Left lung (tissue), 10 donors: ENCODE data around the gene DGCR2. TPM values are rescaled to one million over a fixed set of nuclear protein-coding genes. Genes with fewer than 3 reads are reported as not detected.

Experiments
- ATAC-seq: fragments of 200-7000 bp; cut with Tn5 transposase; one replicate; pipeline ENCODE4 v1.9.1; 2020; ENCODE audit warnings: moderate library complexity
- DNase-seq, 4 donors: peaks; one replicate each; pipeline ENCODE4 v3.0.0-alpha.2; 2013 to 2020
- H3K27ac ChIP-seq, 2 donors: fragments of 200-600 bp; sonication (generic) in 1 of 2; one replicate each; pipeline versions ENCODE4 v1.5.0 to v1.8.0; 2020 to 2021
- H3K27me3 ChIP-seq, 2 donors: fragments of 200-600 bp; sonication (generic) in 1 of 2; one replicate each; pipeline versions ENCODE4 v1.5.0 to v1.8.0; 2020 to 2021
- H3K36me3 ChIP-seq, 2 donors: fragments of 200-600 bp; sonication (generic) in 1 of 2; one replicate each; pipeline versions ENCODE4 v1.5.0 to v1.8.0; 2020 to 2021
- H3K4me1 ChIP-seq, 2 donors: fragments of 200-600 bp; one replicate each; pipeline ENCODE4 v1.8.0; 2021
- H3K4me3 ChIP-seq, 2 donors: fragments of 200-600 bp; sonication (generic) in 1 of 2; one replicate each; pipeline versions ENCODE4 v1.5.0 to v1.8.0; 2020 to 2021; ENCODE audit warnings: mild to moderate bottlenecking in 1 of 2
- H3K9me3 ChIP-seq, 2 donors: fragments of 200-600 bp; sonication (generic) in 1 of 2; one replicate each; pipeline versions ENCODE4 v1.5.0 to v1.8.0; 2020 to 2021
- intact Hi-C, 2 donors: fragments of 100-400 bp; cut with DNase I; formaldehyde crosslinking; loops; one replicate each; pipeline versions ENCODE4 v1.11.2 to v1.14.2; 2022
- polyA plus RNA-seq, 6 donors: library from polyadenylated mRNA; unstranded; fragments of 120-200 nt; gene quantifications; one replicate each; pipeline ENCODE4 v1.2.1, GENCODE V29; 2013; ENCODE audit not compliant: insufficient read length in 6 of 6
- total RNA-seq, 2 donors: library from RNA; stranded (reverse); fragmentation: NEBNext Ultra II Directional; extraction: Animal tissue kit (Norgen Biotek cat#: 25700); gene quantifications; one replicate each; pipeline ENCODE4 v1.2.1, GENCODE V29; 2021
- TF ChIP-seq, protein P1 (sequence below), 2 donors: fragments of 200-600 bp; sonication (generic) in 1 of 2; IDR thresholded peaks; one replicate each; pipeline versions ENCODE4 v1.5.0 to v1.8.0; 2021; ENCODE audit warnings: antibody characterized with exemption in 2 of 2
- donor health status: DM: no; HTN: yes; CAD: no.
- donor health status: DM: no; HTN: no; CAD: no.

Gene DGCR2
- total and polyA plus RNA-seq, 8 donors: 55.8 to 87.0 (median 68.2) TPM

DNA sequence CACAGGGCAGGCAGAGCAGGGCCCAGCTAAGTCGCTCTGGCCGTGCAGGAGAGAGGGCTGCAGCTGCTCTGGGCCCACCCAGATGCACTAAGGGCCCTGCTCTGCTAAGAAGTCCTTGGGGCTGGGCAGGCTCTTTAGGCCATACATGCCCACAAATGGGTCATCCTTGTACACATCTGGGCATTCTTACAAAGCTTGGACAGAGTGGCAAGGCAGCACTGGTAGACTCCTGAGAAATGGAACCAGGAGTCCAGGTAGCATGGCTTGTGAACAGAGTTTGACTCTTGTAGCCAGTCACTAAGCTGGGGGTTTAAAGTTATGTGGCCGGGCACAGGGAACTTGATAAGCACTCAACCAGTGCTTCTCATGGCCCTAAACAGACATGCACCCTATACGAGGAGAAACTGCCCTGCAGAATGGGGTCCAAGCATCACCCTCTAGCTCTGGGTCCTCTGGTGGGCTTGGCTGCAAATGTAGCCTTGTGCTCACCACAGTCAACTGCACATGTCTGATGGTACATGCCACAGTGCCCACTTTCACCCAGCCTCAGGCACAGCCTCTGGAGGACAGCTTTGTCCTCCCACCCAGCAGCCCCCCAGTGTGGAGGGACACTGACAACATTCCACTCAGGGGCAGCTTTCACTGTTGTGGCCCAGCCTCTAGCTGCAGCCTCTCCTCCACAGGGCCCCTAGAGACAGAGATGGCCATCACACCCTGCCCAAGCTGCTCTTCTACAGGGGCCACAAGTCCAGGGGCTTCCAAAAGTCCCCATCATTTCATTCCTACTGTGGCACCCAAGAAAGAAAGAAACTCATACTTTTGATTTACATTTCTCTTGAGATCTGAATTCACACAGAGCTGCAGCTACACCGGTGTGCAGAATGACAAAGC, 75.2 kb downstream of the DGCR2 start:
- Histone ChIP-seq H3K27me3 (no peaks in the 10 kb centered on the region), H3K4me1 (no peaks in the 10 kb centered on the region), H3K9me3 (no peaks in the 10 kb centered on the region), H3K36me3 (peaks cover 0 to 99% of the 10 kb centered on the region in 2 donors), H3K27ac (no peak overlapping the region), H3K4me3 (no peak overlapping the region)
- intact Hi-C loops: no loop called here
- DNase-seq (peak in 2 of 4 donors; percentile 20 to 39), ATAC-seq (no peak)
- TF ChIP-seq, protein P1, sequence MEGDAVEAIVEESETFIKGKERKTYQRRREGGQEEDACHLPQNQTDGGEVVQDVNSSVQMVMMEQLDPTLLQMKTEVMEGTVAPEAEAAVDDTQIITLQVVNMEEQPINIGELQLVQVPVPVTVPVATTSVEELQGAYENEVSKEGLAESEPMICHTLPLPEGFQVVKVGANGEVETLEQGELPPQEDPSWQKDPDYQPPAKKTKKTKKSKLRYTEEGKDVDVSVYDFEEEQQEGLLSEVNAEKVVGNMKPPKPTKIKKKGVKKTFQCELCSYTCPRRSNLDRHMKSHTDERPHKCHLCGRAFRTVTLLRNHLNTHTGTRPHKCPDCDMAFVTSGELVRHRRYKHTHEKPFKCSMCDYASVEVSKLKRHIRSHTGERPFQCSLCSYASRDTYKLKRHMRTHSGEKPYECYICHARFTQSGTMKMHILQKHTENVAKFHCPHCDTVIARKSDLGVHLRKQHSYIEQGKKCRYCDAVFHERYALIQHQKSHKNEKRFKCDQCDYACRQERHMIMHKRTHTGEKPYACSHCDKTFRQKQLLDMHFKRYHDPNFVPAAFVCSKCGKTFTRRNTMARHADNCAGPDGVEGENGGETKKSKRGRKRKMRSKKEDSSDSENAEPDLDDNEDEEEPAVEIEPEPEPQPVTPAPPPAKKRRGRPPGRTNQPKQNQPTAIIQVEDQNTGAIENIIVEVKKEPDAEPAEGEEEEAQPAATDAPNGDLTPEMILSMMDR (IDR thresholded peaks at IDR 0.05): no peak

DNA sequence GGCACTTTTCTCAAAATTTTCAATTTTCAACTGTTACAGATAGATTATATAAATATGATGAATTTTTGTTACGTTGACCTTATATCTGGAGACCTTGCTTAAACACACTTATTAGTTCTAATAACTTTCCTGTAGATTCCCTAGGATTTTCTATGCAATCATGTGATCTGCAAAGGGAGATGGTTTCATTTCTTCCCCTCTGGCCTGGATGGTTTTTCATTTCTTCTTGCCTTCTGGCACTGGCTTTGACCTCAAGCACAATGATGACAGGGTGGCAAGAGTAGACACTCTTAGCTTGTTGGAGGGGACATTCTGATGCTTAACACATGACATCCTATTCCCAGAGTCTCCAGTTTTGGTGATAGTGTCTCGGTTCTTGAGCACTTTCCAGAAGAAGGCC, 75.9 kb downstream of the DGCR2 start:
- ATAC-seq (no peak), DNase-seq (no peak)
- TF ChIP-seq, protein P1 (IDR thresholded peaks at IDR 0.05): no peak
- Histone ChIP-seq H3K4me3 (no peak overlapping the region), H3K9me3 (no peaks in the 10 kb centered on the region), H3K27ac (no peak overlapping the region), H3K36me3 (peaks cover 0 to 99% of the 10 kb centered on the region in 2 donors), H3K27me3 (no peaks in the 10 kb centered on the region), H3K4me1 (no peaks in the 10 kb centered on the region)
- intact Hi-C loops: no loop called here

DNA sequence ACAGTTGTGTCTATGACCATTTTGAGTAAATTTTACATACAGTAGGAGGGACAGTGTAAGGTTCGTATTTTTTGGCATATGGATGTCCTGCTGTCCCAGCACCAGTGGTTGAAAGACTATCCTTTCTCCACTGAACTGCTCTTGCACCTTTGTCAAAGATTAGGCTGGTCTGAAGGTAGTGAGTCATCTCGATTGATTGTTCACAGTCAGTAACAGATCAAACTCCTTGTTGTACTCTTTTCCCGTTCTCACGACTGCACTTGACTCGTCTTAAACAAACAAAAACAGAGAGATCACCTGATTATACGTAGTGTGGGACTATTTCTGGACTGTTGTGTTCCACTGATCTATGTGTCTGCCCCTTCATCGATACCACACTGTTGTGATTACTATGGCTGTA, 77.1 kb downstream of the DGCR2 start:
- Histone ChIP-seq H3K27me3 (no peaks in the 10 kb centered on the region), H3K4me3 (no peak overlapping the region), H3K4me1 (no peaks in the 10 kb centered on the region), H3K36me3 (peaks cover 0 to 100% of the 10 kb centered on the region in 2 donors), H3K27ac (no peak overlapping the region), H3K9me3 (no peaks in the 10 kb centered on the region)
- DNase-seq (no peak), ATAC-seq (no peak)
- intact Hi-C loops: no loop called here
- TF ChIP-seq, protein P1 (IDR thresholded peaks at IDR 0.05): no peak

DNA sequence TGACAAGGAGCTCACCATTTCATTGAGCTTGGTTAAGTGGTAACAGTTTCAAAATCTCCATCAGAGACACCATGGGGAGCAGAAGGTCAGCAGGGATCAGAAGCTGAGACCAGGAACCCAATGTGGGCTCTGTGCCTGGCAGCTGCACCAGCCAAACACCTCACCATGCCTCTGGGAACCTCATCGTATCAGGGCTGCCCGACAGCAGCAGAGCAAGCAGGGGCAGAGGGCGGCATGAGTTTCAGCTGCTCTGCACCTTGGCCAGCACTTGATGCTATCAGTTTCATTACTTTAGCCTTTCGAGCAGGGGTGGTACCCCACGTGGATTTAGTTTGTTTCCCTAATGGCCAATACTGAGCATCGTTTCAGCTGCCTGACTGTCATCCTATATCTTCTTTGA, 77.8 kb downstream of the DGCR2 start:
- peaks cover 0 to 100% of the 10 kb centered on the region in 2 donors for H3K36me3 ChIP-seq
- DNase-seq (peak in 1 of 4 donors; percentile 2), ATAC-seq (no peak)
- no peaks in the 10 kb centered on the region for H3K9me3 ChIP-seq
- no peaks in the 10 kb centered on the region for H3K4me1 ChIP-seq
- intact Hi-C loops: no loop called here
- no peak overlapping the region for H3K27ac ChIP-seq
- no peaks in the 10 kb centered on the region for H3K27me3 ChIP-seq
- no peak overlapping the region for H3K4me3 ChIP-seq
- TF ChIP-seq, protein P1 (IDR thresholded peaks at IDR 0.05): no peak
